Smooth muscle cell (in vitro differentiated cells): Measurements from ENCODE around the gene ATP2B2. TPM values are rescaled to one million over a fixed set of nuclear protein-coding genes. Genes with fewer than 3 reads are reported as not detected.
"Not testable (repeated sequence)": the region's sequence is repeated elsewhere in the genome, so short reads cannot be mapped to it uniquely, and the experiment has no call there.

Source experiments
- DNase-seq: peaks from one replicate; lab custom pipeline; 2025; ENCODE audit not compliant: unreplicated experiment; lab: John Stamatoyannopoulos, UW
- H2AFZ ChIP-seq: fragments of 200-600 bp; sonication (generic); 2 replicates; pipeline ENCODE4 v1.6.0; 2016; ENCODE audit warnings: antibody characterized with exemption, low read depth, mild to moderate bottlenecking
- H3F3A ChIP-seq: fragments of 200-600 bp; sonication (generic); 2 replicates; pipeline ENCODE4 v1.6.0; 2017; ENCODE audit warnings: antibody characterized with exemption, low read depth
- H3K27ac ChIP-seq: fragments of 200-600 bp; sonication (generic); 2 replicates; pipeline ENCODE4 v1.5.1; 2016; ENCODE audit warnings: low read depth, mild to moderate bottlenecking
- H3K27me3 ChIP-seq: fragments of 200-600 bp; sonication (generic); 2 replicates; pipeline ENCODE4 v1.6.1; 2016; ENCODE audit warnings: low read depth, mild to moderate bottlenecking
- H3K36me3 ChIP-seq: fragments of 200-600 bp; sonication (generic); 2 replicates; pipeline ENCODE4 v1.5.1; 2016; ENCODE audit warnings: low read depth
- H3K4me1 ChIP-seq: fragments of 200-600 bp; sonication (generic); 2 replicates; pipeline ENCODE4 v1.5.1; 2016; ENCODE audit warnings: low read depth
- H3K4me2 ChIP-seq: fragments of 200-600 bp; sonication (generic); 2 replicates; pipeline ENCODE4 v1.6.0; 2016; ENCODE audit warnings: mild to moderate bottlenecking
- H3K4me3 ChIP-seq: fragments of 200-600 bp; sonication (generic); 2 replicates; pipeline ENCODE4 v1.5.1; 2016; ENCODE audit warnings: mild to moderate bottlenecking
- H3K79me2 ChIP-seq: fragments of 200-600 bp; sonication (generic); 2 replicates; pipeline ENCODE4 v1.6.0; 2016; ENCODE audit warnings: low read depth, mild to moderate bottlenecking
- H3K9ac ChIP-seq: fragments of 200-600 bp; sonication (generic); 2 replicates; pipeline ENCODE4 v1.6.0; 2016; ENCODE audit warnings: low read depth
- H3K9me3 ChIP-seq: fragments of 200-600 bp; sonication (generic); replicated peaks from 2 replicates; pipeline ENCODE4 v1.5.1; 2016; ENCODE audit warnings: low read depth
- H4K20me1 ChIP-seq: fragments of 200-600 bp; sonication (generic); 2 replicates; pipeline ENCODE4 v1.6.0; 2016; ENCODE audit warnings: low read depth
- WGBS: methylation state at CpG from one replicate; pipeline ENCODE4 v1.1.7; 2016; ENCODE audit warnings: low lambda C conversion rate; 5-methylcytosine and 5-hydroxymethylcytosine counted together
- polyA plus RNA-seq: library from polyadenylated mRNA; unstranded; fragments of >200 nt; fragmentation: Nextera tagmentation; extraction: Ambion mirVana; gene quantifications from 2 replicates; pipeline ENCODE4 v1.2.1, GENCODE V29; 2016
- total RNA-seq: library from RNA; depleted of rRNA; stranded (reverse); fragments of >200 nt; gene quantifications from 2 replicates; pipeline ENCODE4 v1.2.3, GENCODE V29; 2014
- TF ChIP-seq, protein P1 (sequence below): fragments of 200-600 bp; sonication (generic); IDR thresholded peaks from 2 replicates; pipeline ENCODE4 v1.5.1; 2017; ENCODE audit warnings: borderline replicate concordance, mild to moderate bottlenecking, antibody characterized with exemption; ENCODE audit not compliant: insufficient read depth, poor library complexity, severe bottlenecking

Gene ATP2B2
- total and polyA plus RNA-seq, 2 experiments from 2014 or later: not detected

DNA sequence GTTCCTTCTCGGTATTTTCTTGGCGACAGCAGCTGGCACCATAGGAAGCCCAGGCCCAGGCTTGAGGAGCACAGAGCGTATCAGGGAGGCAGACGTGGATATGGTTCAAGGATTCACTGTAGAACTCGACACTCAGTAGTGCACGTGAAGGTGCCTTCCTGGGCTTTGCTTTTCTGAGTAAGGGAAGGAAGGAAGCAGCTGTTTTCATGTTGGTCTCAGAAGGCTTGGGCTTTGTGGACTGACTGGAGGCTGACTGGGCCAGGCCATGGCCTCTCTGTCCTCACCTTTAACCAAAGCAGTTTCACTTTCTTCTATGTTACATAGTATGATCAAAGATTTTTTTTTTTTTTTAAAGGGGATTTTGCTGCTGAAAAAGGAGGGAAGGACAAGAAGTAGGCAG, 205.7 kb downstream of the ATP2B2 start:
- TF ChIP-seq, protein P1, sequence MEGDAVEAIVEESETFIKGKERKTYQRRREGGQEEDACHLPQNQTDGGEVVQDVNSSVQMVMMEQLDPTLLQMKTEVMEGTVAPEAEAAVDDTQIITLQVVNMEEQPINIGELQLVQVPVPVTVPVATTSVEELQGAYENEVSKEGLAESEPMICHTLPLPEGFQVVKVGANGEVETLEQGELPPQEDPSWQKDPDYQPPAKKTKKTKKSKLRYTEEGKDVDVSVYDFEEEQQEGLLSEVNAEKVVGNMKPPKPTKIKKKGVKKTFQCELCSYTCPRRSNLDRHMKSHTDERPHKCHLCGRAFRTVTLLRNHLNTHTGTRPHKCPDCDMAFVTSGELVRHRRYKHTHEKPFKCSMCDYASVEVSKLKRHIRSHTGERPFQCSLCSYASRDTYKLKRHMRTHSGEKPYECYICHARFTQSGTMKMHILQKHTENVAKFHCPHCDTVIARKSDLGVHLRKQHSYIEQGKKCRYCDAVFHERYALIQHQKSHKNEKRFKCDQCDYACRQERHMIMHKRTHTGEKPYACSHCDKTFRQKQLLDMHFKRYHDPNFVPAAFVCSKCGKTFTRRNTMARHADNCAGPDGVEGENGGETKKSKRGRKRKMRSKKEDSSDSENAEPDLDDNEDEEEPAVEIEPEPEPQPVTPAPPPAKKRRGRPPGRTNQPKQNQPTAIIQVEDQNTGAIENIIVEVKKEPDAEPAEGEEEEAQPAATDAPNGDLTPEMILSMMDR: no peak
- peaks cover 12% of the 10 kb centered on the region for H3K36me3 ChIP-seq
- no peak overlapping the region for H2AFZ ChIP-seq
- no peak overlapping the region for H3K9ac ChIP-seq
- H3K27ac ChIP-seq: no peak overlapping the region
- H3K4me2 ChIP-seq: no peak overlapping the region
- 90% methylated on average over 6 of the region's 6 CpGs for WGBS
- H3K79me2 ChIP-seq: no peaks in the 10 kb centered on the region
- peaks cover 17% of the 10 kb centered on the region for H3F3A ChIP-seq
- peaks cover 34% of the 10 kb centered on the region for H4K20me1 ChIP-seq
- H3K9me3 ChIP-seq: no peaks in the 10 kb centered on the region
- H3K4me3 ChIP-seq: no peak overlapping the region
- no peaks in the 10 kb centered on the region for H3K4me1 ChIP-seq
- H3K27me3 ChIP-seq: no peaks in the 10 kb centered on the region
- no peak for DNase-seq

DNA sequence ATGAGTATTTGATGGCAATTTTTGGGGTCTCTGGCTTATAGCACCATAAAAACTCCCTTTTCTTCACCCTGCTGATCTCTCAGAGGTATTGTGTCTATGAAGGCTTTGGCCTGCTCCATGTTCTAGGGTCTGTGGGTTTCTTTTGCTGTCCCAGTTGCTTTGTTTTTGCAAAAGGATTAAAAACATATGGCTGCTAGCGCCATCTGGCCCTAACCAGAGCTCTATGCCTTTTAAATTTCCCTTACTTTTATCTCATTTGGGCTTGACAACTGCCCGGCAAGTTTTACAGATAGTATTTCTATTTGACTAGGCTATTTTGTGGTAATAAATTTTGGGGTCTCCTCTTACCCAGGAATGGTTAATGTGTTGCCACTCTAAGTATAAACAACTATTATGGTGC, 206.2 kb downstream of the ATP2B2 start:
- TF ChIP-seq, protein P1: peak; percentile 3
- Histone ChIP-seq H4K20me1 (peaks cover 34% of the 10 kb centered on the region), H3K36me3 (peaks cover 11% of the 10 kb centered on the region), H3K27me3 (no peaks in the 10 kb centered on the region), H3K9me3 (no peaks in the 10 kb centered on the region), H3K79me2 (no peaks in the 10 kb centered on the region), H3K27ac (no peak overlapping the region), H3F3A (peaks cover 17% of the 10 kb centered on the region), H3K4me3 (no peak overlapping the region), H3K9ac (no peak overlapping the region), H3K4me2 (no peak overlapping the region), H3K4me1 (no peaks in the 10 kb centered on the region), H2AFZ (no peak overlapping the region)
- no peak for DNase-seq
- 29% methylated on average over 2 of the region's 2 CpGs for WGBS

DNA sequence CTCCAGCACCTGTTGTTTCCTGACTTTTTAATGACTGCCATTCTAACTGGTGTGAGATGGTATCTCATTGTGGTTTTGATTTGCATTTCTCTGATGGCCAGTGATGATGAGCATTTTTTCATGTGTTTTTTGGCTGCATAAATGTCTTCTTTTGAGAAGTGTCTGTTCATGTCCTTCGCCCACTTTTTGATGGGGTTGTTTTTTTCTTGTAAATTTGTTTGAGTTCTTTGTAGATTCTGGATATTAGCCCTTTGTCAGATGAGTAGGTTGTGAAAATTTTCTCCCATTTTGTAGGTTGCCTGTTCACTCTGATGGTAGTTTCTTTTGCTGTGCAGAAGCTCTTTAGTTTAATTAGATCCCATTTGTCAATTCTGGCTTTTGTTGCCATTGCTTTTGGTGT, 207.3 kb downstream of the ATP2B2 start:
- not testable (repeated sequence) for H3K4me2 ChIP-seq, H3K9ac ChIP-seq, H3K9me3 ChIP-seq, H3K27me3 ChIP-seq, H3K27ac ChIP-seq, H3K4me3 ChIP-seq, H3K36me3 ChIP-seq, H2AFZ ChIP-seq, H3K79me2 ChIP-seq, H3K4me1 ChIP-seq, DNase-seq, H3F3A ChIP-seq
- peaks cover 28% of the 10 kb centered on the region for H4K20me1 ChIP-seq
- 56% methylated on average over 1 of the region's 1 CpG for WGBS

DNA sequence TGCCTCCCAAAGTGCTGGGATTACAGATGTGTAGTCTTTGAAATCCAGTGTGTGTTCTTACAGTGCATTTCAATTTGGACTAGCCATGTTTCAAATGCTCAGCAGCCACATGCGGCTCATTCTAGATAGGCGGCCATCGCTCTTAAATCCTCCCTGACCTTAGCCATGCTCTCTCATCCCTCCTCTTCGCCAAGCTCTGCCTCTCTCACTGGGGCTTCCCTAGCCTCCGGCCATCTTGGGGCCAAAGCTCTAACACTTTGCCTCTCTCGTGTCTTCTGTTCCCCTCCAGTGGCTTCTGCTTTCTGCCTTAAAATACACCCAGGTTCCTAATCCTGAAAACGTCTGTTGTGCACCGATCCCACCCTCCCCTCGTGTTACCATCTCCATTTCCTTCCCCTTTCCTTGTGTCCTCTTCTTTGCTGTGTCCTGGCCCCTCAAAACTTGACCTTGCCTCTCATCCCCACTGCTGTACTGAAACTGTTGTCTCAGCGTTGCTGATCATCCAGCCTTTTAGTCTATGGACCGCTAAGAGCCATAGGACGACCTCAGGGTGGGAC, 211.3 kb downstream of the ATP2B2 start:
- H3K4me3 ChIP-seq: no peak overlapping the region
- H2AFZ ChIP-seq: no peak overlapping the region
- no peak overlapping the region for H3K9ac ChIP-seq
- H4K20me1 ChIP-seq: no peaks in the 10 kb centered on the region
- H3F3A ChIP-seq: no peaks in the 10 kb centered on the region
- WGBS: over 99% methylated on average over 12 of the region's 12 CpGs
- H3K4me1 ChIP-seq: no peaks in the 10 kb centered on the region
- DNase-seq: no peak
- no peak overlapping the region for H3K4me2 ChIP-seq
- TF ChIP-seq, protein P1: no peak
- no peaks in the 10 kb centered on the region for H3K36me3 ChIP-seq
- H3K27ac ChIP-seq: no peak overlapping the region
- no peaks in the 10 kb centered on the region for H3K27me3 ChIP-seq
- no peaks in the 10 kb centered on the region for H3K9me3 ChIP-seq
- H3K79me2 ChIP-seq: no peaks in the 10 kb centered on the region
